Stimulated activated effector memory CD8-positive, alpha-beta T cell treated with anti-CD3 and anti-CD28 coated beads, Interleukin-12 subunit alpha, Interleukin-12 subunit beta, amount 100 ng/mL, for 72 hours (primary cell): ENCODE data around the gene MRPS26.
"Not testable (repeated sequence)": the region's sequence is repeated elsewhere in the genome, so short reads cannot be mapped to it uniquely, and the experiment has no call there.

ENCODE experiments used
- ATAC-seq: fragments of 150-1000 bp; cut with Tn5 transposase; 2 replicates; pipeline ENCODE4 v1.10.0; 2021
- DNase-seq, 2 donors: peaks; one replicate each; pipeline ENCODE4 v3.0.0; 2021 to 2022; ENCODE audit warnings: low spot score in 2 of 2
- H3K27ac Mint-ChIP-seq: one replicate; pipeline ENCODE4 v1.8.0; 2022; ENCODE audit warnings: mild to moderate bottlenecking, mixed read lengths
- H3K36me3 Mint-ChIP-seq: one replicate; pipeline ENCODE4 v1.8.0; 2022; ENCODE audit warnings: mild to moderate bottlenecking, mixed read lengths
- H3K4me1 Mint-ChIP-seq: one replicate; pipeline ENCODE4 v1.8.0; 2022; ENCODE audit warnings: mixed read lengths
- H3K4me3 Mint-ChIP-seq: one replicate; pipeline ENCODE4 v1.8.0; 2022; ENCODE audit warnings: mild to moderate bottlenecking, mixed read lengths
- H3K9me3 Mint-ChIP-seq: one replicate; pipeline ENCODE4 v1.8.0; 2022; ENCODE audit warnings: mixed read lengths

Gene MRPS26

DNA sequence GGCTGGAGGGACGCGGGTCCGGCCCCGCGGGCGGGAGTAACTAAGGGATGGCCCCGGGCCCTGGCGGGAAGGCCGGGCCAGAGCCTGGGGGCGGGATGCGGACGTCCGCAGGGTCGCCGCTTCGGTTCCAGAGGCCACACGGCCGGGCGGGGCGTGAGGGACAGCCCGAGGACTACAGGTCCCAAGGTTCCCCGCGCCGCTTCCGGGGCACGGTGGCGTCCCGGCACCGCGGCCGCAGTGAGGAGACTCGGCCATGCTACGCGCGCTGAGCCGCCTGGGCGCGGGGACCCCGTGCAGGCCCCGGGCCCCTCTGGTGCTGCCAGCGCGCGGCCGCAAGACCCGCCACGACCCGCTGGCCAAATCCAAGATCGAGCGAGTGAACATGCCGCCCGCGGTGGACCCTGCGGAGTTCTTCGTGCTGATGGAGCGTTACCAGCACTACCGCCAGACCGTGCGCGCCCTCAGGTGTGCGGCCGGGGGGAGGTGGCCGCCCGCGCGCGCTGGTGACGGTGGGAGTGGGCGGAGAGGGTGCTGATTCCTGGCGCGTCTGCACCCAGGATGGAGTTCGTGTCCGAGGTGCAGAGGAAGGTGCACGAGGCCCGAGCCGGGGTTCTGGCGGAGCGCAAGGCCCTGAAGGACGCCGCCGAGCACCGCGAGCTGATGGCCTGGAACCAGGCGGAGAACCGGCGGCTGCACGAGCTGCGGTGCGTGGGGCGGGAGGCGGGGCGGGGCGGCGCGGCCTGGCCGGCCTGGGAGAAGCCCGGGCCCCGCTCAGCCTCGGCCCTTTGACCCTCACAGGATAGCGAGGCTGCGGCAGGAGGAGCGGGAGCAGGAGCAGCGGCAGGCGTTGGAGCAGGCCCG is at the start of gene MRPS26:
MRPS26 (plus strand) TSS at position 237 of the 861 bp plus-strand sequence; CDS start at position 254, 17 bp downstream.
- Mint-ChIP-seq H3K36me3 (peaks cover 57% of the 10 kb centered on the region), H3K9me3 (no peaks in the 10 kb centered on the region), H3K27ac (peak within 1 kb of the TSS; percentile 90), H3K4me3 (peak within 1 kb of the TSS; percentile 92), H3K4me1 (peaks cover 32% of the 10 kb centered on the region)
- DNase-seq (peak; percentile 77 to 91), ATAC-seq (peak; percentile 95)

DNA sequence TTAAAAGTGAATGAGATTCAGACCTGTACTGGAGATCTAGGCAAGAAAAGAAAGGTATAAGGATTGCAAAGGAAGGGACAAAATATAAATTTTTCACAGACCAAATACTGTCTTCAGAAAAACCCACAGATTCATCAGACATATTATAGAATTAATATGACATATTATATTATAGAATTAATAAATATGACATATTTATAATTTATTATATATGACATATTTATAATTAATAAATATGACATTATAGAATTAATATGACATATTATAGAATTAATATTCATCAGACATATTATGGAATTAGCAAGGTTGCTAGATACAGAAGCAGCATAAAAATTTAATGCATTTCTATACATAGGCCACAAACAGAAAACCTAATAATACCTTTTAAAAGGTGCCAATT is 47.1 kb upstream of the MRPS26 start:
- peak overlapping the region; percentile 43 for H3K27ac Mint-ChIP-seq
- H3K4me1 Mint-ChIP-seq: no peaks in the 10 kb centered on the region

GRCh38 chr20:3000852-3001523 is 44.9 kb upstream of the MRPS26 start:
- Mint-ChIP-seq H3K4me1 (no peaks in the 10 kb centered on the region), H3K4me3 (no peak overlapping the region), H3K36me3 (peaks cover 57% of the 10 kb centered on the region), H3K27ac (peak overlapping the region; percentile 32), H3K9me3 (no peaks in the 10 kb centered on the region)
- ATAC-seq (peak; percentile 79), DNase-seq (no peak)

More for the DNA sequence above, 47.1 kb upstream of the MRPS26 start:
- Mint-ChIP-seq H3K4me3 (no peak overlapping the region), H3K36me3 (peaks cover 57% of the 10 kb centered on the region), H3K9me3 (no peaks in the 10 kb centered on the region)
- ATAC-seq (no peak), DNase-seq (no peak)

DNA sequence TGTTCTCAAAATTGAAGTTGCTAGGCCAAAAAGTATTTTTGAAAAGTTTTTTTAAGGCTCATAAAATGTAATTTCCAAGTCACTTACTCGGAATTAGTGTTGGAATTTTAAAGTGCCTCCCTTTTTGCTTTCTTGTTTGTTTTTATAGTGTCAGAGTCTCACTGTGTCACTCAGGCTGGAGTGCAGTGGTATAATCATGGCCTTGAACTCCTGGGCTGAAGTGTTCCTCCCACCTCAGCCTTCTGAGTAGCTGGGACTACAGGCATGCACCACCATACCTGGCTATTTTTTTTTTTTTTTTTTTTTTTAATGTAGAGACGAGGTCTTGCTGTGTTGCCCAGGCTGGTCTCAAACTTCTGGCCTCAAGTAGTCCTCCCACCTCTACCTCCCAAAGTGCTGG is 42.4 kb upstream of the MRPS26 start:
- no peaks in the 10 kb centered on the region for H3K9me3 Mint-ChIP-seq
- H3K4me3 Mint-ChIP-seq: no peak overlapping the region
- no peak overlapping the region for H3K27ac Mint-ChIP-seq
- peaks cover 58% of the 10 kb centered on the region for H3K36me3 Mint-ChIP-seq
- DNase-seq (no peak), ATAC-seq (no peak)
- H3K4me1 Mint-ChIP-seq: no peaks in the 10 kb centered on the region

GRCh38 chr20:3010985-3011723 is 34.7 kb upstream of the MRPS26 start:
- Mint-ChIP-seq H3K4me3 (no peak overlapping the region), H3K4me1 (peaks cover 47% of the 10 kb centered on the region), H3K9me3 (no peaks in the 10 kb centered on the region), H3K27ac (peak overlapping the region; percentile 91), H3K36me3 (peaks cover 86% of the 10 kb centered on the region)
- peak; percentile 77 for ATAC-seq
- DNase-seq: no peak

DNA sequence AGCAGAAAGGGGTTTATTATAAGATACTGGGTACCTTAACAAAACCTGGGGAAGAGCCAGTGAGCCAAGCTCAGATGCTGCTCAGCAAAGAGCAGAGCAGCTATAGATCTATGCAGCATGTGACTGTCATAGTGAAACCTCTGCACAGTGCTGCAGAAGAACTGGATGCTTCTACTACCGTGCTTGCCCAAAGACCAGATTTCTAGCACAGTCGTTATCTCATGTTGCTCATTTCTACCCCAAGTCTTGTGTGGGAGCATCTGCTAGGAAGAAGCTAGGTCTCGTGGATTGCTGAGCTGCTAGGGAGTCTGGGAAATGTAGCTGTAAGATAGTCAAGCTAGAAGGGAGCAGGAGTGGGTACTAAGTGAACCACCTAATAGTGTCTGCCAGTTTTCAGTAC is 34.1 kb upstream of the MRPS26 start:
- ATAC-seq: peak; percentile 87
- H3K4me1 Mint-ChIP-seq: peaks cover 47% of the 10 kb centered on the region
- peak overlapping the region; percentile 50 for H3K4me3 Mint-ChIP-seq
- peak overlapping the region; percentile 91 for H3K27ac Mint-ChIP-seq
- DNase-seq: peak in 1 of 2 donors; percentile 60
- H3K9me3 Mint-ChIP-seq: no peaks in the 10 kb centered on the region
- H3K36me3 Mint-ChIP-seq: peaks cover 86% of the 10 kb centered on the region

DNA sequence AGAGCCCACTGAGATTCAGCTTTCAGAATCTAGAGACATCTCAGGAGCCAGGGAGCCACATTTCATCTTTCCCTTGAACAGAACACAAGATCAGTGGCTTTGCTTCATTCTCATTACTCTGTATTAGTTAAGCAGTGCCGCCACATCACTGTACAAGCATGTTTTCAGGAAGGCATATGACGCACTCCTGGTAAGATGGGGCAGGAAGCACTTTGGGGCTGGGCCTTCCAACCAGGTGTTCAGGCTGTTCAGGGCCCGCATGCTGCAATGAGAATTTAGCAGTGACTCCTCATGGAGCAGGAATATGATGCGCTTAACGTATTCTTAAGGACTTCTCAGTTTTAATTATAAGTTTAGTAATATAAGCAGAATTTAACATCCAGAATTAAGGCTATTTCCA is 32.1 kb upstream of the MRPS26 start:
- H3K36me3 Mint-ChIP-seq: peaks cover 82% of the 10 kb centered on the region
- H3K27ac Mint-ChIP-seq: peak overlapping the region; percentile 91
- no peak overlapping the region for H3K4me3 Mint-ChIP-seq
- no peaks in the 10 kb centered on the region for H3K9me3 Mint-ChIP-seq
- no peak for DNase-seq
- peaks cover 46% of the 10 kb centered on the region for H3K4me1 Mint-ChIP-seq
- ATAC-seq: no peak

DNA sequence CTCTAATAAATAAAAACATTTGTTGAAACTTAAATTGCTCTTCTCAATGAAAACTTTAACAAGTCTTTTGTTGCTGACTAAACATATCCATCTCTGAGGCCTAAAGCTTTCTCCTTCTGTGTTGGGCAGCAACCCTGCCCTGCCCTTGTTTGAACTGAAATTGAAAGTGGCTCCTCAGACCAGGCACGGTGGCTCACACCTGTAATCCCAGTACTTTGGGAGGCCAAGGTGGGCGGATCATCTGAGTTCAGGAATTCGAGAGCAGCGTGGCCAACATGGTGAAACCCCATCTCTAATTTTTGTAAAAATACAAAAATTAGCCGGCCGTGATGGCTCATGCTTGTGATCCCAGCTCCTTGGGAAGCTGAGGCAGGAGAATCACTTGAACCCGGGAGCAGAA is 31.7 kb upstream of the MRPS26 start:
- ATAC-seq (no peak), DNase-seq (no peak)
- Mint-ChIP-seq H3K4me3 (no peak overlapping the region), H3K4me1 (peaks cover 42% of the 10 kb centered on the region), H3K9me3 (no peaks in the 10 kb centered on the region), H3K27ac (peak overlapping the region; percentile 85), H3K36me3 (peaks cover 78% of the 10 kb centered on the region)

- H3K9me3 Mint-ChIP-seq: no peaks in the 10 kb centered on the region
- DNase-seq: no peak
- peaks cover 73% of the 10 kb centered on the region for H3K36me3 Mint-ChIP-seq
- H3K4me1 Mint-ChIP-seq: peaks cover 37% of the 10 kb centered on the region
- peak; percentile 86 for ATAC-seq
- H3K27ac Mint-ChIP-seq: peak overlapping the region; percentile 85
- H3K4me3 Mint-ChIP-seq: peak overlapping the region; percentile 40
Observed at GRCh38 chr20:3014662-3015061, 31.2 kb upstream of the MRPS26 start.

DNA sequence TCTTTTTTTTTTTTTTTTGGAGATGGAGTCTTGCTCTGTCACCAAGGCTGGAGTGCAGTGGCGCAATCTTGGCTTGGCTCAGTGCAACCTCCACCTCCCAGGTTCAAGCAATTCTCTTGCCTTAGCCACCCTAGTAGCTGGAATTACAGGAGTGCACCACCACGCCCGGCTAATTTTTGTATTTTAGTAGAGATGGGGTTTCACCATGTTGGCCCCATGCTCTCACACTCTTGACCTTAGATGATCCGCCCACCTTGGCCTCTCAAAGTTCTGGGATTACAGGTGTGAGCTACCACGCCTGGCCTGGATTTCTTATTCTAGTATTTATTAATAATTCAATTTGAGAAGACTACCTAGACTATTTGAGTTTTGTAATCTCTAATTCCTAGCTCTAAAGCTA is 30.6 kb upstream of the MRPS26 start:
- not testable (repeated sequence) for DNase-seq, ATAC-seq, H3K9me3 Mint-ChIP-seq
- H3K4me1 Mint-ChIP-seq: peaks cover 36% of the 10 kb centered on the region
- H3K27ac Mint-ChIP-seq: peak overlapping the region; percentile 85
- H3K36me3 Mint-ChIP-seq: peaks cover 68% of the 10 kb centered on the region
- peak overlapping the region; percentile 40 for H3K4me3 Mint-ChIP-seq

DNA sequence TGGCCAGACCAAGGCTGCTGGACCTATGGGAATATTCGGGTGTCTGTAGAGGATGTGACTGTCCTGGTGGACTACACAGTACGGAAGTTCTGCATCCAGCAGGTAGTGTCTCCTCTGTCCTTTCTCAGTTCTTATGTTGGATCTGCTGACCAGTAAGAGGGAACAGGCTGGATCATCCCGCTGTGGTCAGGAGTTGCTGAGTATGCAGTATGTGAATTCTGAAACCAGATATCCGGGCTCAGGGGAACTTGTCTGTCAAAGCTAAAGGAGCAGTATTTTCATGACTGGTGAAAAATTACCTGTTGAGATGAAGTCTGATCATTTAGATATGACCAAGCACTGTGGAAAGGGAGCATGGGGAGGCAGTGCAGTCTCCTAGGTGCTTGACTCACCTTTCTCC is 24.5 kb upstream of the MRPS26 start:
- Mint-ChIP-seq H3K36me3 (peaks cover 21% of the 10 kb centered on the region), H3K4me1 (no peaks in the 10 kb centered on the region), H3K4me3 (no peak overlapping the region), H3K27ac (peak overlapping the region; percentile 81), H3K9me3 (no peaks in the 10 kb centered on the region)
- no peak for DNase-seq
- ATAC-seq: no peak

- no peak overlapping the region for H3K4me3 Mint-ChIP-seq
- no peaks in the 10 kb centered on the region for H3K9me3 Mint-ChIP-seq
- peak overlapping the region; percentile 81 for H3K27ac Mint-ChIP-seq
- no peaks in the 10 kb centered on the region for H3K4me1 Mint-ChIP-seq
- H3K36me3 Mint-ChIP-seq: peaks cover 16% of the 10 kb centered on the region
- DNase-seq (no peak), ATAC-seq (no peak)
Observed at GRCh38 chr20:3021777-3022176, 24.1 kb upstream of the MRPS26 start.

DNA sequence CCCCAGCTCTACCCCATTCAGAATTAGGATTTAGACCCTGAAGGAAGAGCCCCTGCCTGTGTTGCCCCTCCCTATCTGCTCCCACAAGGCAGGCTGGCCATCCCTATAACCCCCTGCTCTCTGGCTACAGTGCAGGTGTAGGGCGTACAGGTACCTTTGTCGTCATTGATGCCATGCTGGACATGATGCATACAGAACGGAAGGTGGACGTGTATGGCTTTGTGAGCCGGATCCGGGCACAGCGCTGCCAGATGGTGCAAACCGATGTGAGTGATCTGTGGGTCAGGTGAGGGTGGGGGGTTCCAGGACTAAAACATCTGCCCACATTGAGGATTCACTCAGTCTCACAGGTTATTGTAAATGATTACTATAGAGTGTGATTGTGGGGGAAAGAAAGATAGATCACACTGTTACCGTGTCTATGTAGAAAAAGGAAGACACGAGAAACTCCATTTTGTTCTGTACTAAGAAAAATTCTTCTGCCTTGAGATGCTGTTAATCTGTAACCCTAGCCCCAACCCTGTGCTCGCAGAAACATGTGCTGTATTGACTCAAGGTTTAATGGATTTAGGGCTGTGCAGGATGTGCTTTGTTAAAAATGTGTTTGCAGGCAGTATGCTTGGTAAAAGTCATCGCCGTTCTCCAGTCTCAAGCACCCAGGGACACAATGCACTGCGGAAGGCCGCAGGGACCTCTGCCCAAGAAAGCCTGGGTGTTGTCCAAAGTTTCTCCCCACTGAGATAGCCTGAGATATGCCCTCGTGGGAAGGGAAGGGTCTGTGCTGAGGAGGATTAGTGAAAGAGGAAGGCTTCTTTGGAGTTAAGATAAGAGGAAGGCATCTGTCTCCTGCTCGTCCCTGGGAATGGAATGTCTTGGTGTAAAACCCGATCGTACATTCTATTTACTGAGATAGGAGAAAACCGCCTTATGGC is 23.0 kb upstream of the MRPS26 start:
- H3K4me3 Mint-ChIP-seq, H3K36me3 Mint-ChIP-seq, DNase-seq, H3K4me1 Mint-ChIP-seq, ATAC-seq, H3K9me3 Mint-ChIP-seq: not testable (repeated sequence)
- peak overlapping the region; percentile 81 for H3K27ac Mint-ChIP-seq

GRCh38 chr20:3027987-3028386 is 17.9 kb upstream of the MRPS26 start:
- H3K27ac Mint-ChIP-seq: no peak overlapping the region
- no peaks in the 10 kb centered on the region for H3K4me1 Mint-ChIP-seq
- H3K4me3 Mint-ChIP-seq: no peak overlapping the region
- H3K36me3 Mint-ChIP-seq: no peaks in the 10 kb centered on the region
- DNase-seq: no peak
- H3K9me3 Mint-ChIP-seq: no peaks in the 10 kb centered on the region
- ATAC-seq: no peak
